H1 (cell line): Measurements from ENCODE around the gene XCL1. TPM values are rescaled to one million over a fixed set of nuclear protein-coding genes. Genes with fewer than 3 reads are reported as not detected.

Experiments used
- ATF2 ChIP-seq: IDR thresholded peaks from 2 replicates; pipeline ENCODE4 v1.6.1; 2012; ENCODE audit warnings: low read length, inconsistent platforms
- polyA plus RNA-seq, 7 experiments: library from polyadenylated mRNA; depleted of rRNA in 3 of 7; stranded (reverse) in 5 of 7; unstranded in 2 of 7; fragments of >200 nt in 5 of 7; fragments of 200-250 nt in 2 of 7; gene quantifications; 1 replicate in 5 of 7; 2 replicates in 1 of 7; 4 replicates in 1 of 7; pipeline versions ENCODE4 v1.2.1 to v1.2.3, GENCODE V29; 2011 to 2013; ENCODE audit warnings: missing spikeins in 2 of 7, mixed read lengths in 2 of 7
- total RNA-seq: library from RNA; stranded (reverse); fragmentation: NEBNext Ultra II Directional; extraction: Animal tissue kit (Norgen Biotek cat#: 25700); gene quantifications from 2 replicates; pipeline ENCODE4 v1.2.1, GENCODE V29; 2021

The XCL1 gene
- total and polyA plus RNA-seq, 2 of the 8 experiments (the other 6 are each of a cell fraction or from before 2014, with no cell fraction given) = 0.39 to 0.63 TPM

DNA sequence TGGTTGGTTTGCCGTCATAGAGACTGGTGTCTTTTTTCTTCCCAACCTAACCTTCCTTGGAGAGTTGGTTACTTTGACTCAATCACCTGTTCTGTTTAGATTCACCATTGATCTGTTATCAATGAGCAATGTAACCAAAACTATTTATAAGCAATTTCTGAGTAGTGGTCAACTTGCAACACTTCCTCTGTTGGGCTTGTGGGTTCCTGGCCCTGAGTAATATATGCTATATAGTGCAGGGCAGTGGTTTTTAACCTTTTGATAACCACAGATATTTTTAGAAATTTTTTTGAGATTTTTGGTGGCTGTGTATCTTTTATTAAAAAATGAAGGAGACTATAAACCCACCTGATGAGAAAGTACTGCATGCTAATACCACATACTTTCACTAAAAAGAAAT lies 9.4 kb upstream of the XCL1 start (continued):
- no peak for TF ChIP-seq ATF2
